Measurements from ENCODE around the gene SEC11C. TPM values are rescaled to one million over a fixed set of nuclear protein-coding genes. Genes with fewer than 3 reads are reported as not detected.

Gene SEC11C
- 28.2 and 31.2 TPM in 2 replicates for total RNA-seq
- long read RNA-seq, transcript SEC11C-204 (6 exons, 1,202 nt), result major isoform, 15 of 19 reads
- long read RNA-seq, partial matches to known transcripts, result 0 of 19 reads
- long read RNA-seq, other reads (novel, unspliced or antisense), result 1 of 19 reads

- Mint-ChIP-seq H3K27ac (ENCODE audit: unreplicated experiment) (peak within 1 kb of the TSS; percentile 89), H3K36me3 (ENCODE audit: unreplicated experiment) (no peaks in the 10 kb centered on the region), H3K9me3 (ENCODE audit: unreplicated experiment) (no peaks in the 10 kb centered on the region), H3K4me1 (ENCODE audit: unreplicated experiment) (peaks cover 17% of the 10 kb centered on the region), H3K4me3 (ENCODE audit: unreplicated experiment) (peak within 1 kb of the TSS; percentile 89), H3K27me3 (ENCODE audit: unreplicated experiment) (peaks cover 20% of the 10 kb centered on the region)
- no peak for TF ChIP-seq CTCF (IDR thresholded peaks at IDR 0.05)
- peak; percentile 97 for DNase-seq (ENCODE audit: extremely low spot score, unreplicated experiment)
These were observed at the start of gene SEC11C for GRCh38 chr18:59139615-59140301. Gene SEC11C (plus strand): TSS chr18:59139884. CDS start chr18:59139949, 65 bp downstream.

GRCh38 chr18:59090966-59091603 is 48.6 kb upstream of the SEC11C start:
- Mint-ChIP-seq H3K4me3 (ENCODE audit: unreplicated experiment) (no peak overlapping the region), H3K36me3 (ENCODE audit: unreplicated experiment) (no peaks in the 10 kb centered on the region), H3K4me1 (ENCODE audit: unreplicated experiment) (no peaks in the 10 kb centered on the region), H3K27ac (ENCODE audit: unreplicated experiment) (no peak overlapping the region), H3K27me3 (ENCODE audit: unreplicated experiment) (peaks cover 59% of the 10 kb centered on the region), H3K9me3 (ENCODE audit: unreplicated experiment) (no peaks in the 10 kb centered on the region)
- no peak for TF ChIP-seq CTCF (IDR thresholded peaks at IDR 0.05)
- DNase-seq (ENCODE audit: extremely low spot score, unreplicated experiment), result no peak

GRCh38 chr18:59093668-59094067 is 46.0 kb upstream of the SEC11C start:
- Mint-ChIP-seq H3K9me3 (ENCODE audit: unreplicated experiment) (no peaks in the 10 kb centered on the region), H3K4me3 (ENCODE audit: unreplicated experiment) (no peak overlapping the region), H3K4me1 (ENCODE audit: unreplicated experiment) (no peaks in the 10 kb centered on the region), H3K36me3 (ENCODE audit: unreplicated experiment) (no peaks in the 10 kb centered on the region), H3K27me3 (ENCODE audit: unreplicated experiment) (peaks cover 66% of the 10 kb centered on the region), H3K27ac (ENCODE audit: unreplicated experiment) (no peak overlapping the region)
- TF ChIP-seq CTCF (IDR thresholded peaks at IDR 0.05), result no peak
- no peak for DNase-seq (ENCODE audit: extremely low spot score, unreplicated experiment)

- H3K9me3 Mint-ChIP-seq (ENCODE audit: unreplicated experiment), result no peaks in the 10 kb centered on the region
- H3K4me1 Mint-ChIP-seq (ENCODE audit: unreplicated experiment), result no peaks in the 10 kb centered on the region
- no peak for DNase-seq (ENCODE audit: extremely low spot score, unreplicated experiment)
- peaks cover 70% of the 10 kb centered on the region for H3K27me3 Mint-ChIP-seq (ENCODE audit: unreplicated experiment)
- TF ChIP-seq CTCF (IDR thresholded peaks at IDR 0.05), result no peak
- no peaks in the 10 kb centered on the region for H3K36me3 Mint-ChIP-seq (ENCODE audit: unreplicated experiment)
- no peak overlapping the region for H3K27ac Mint-ChIP-seq (ENCODE audit: unreplicated experiment)
- no peak overlapping the region for H3K4me3 Mint-ChIP-seq (ENCODE audit: unreplicated experiment)
These were observed 45.1 kb upstream of the SEC11C start for GRCh38 chr18:59094569-59094968.

GRCh38 chr18:59096098-59096789 is 43.4 kb upstream of the SEC11C start:
- no peak for DNase-seq (ENCODE audit: extremely low spot score, unreplicated experiment)
- no peak overlapping the region for H3K27ac Mint-ChIP-seq (ENCODE audit: unreplicated experiment)
- TF ChIP-seq CTCF (IDR thresholded peaks at IDR 0.05), result no peak

More at GRCh38 chr18:59096098-59096789, 43.4 kb upstream of the SEC11C start:
- H3K9me3 Mint-ChIP-seq (ENCODE audit: unreplicated experiment), result no peaks in the 10 kb centered on the region
- H3K36me3 Mint-ChIP-seq (ENCODE audit: unreplicated experiment), result no peaks in the 10 kb centered on the region
- peaks cover 80% of the 10 kb centered on the region for H3K27me3 Mint-ChIP-seq (ENCODE audit: unreplicated experiment)
- H3K4me1 Mint-ChIP-seq (ENCODE audit: unreplicated experiment), result no peaks in the 10 kb centered on the region
- H3K4me3 Mint-ChIP-seq (ENCODE audit: unreplicated experiment), result no peak overlapping the region

Measured in osteocyte (in vitro differentiated cells).